Mucosa of descending colon (tissue), 3 donors: ENCODE measurements around the gene KRTAP4-11. TPM values are rescaled to one million over a fixed set of nuclear protein-coding genes. Genes with fewer than 3 reads are reported as not detected.
"Not testable (repeated sequence)": the region's sequence is repeated elsewhere in the genome, so short reads cannot be mapped to it uniquely, and the experiment has no call there.

Experiments
- ATAC-seq: fragments of 200-7000 bp; cut with Tn5 transposase; one replicate; pipeline ENCODE4 v1.9.1; 2020; ENCODE audit warnings: mild to moderate bottlenecking, moderate library complexity
- DNase-seq, 3 donors: peaks; one replicate each; pipeline ENCODE4 v3.0.0-alpha.2; 2020
- H3K36me3 ChIP-seq: fragments of 200-600 bp; one replicate; pipeline ENCODE4 v1.8.0; 2021; ENCODE audit warnings: low read depth, mild to moderate bottlenecking
- H3K4me1 ChIP-seq: fragments of 200-600 bp; one replicate; pipeline ENCODE4 v1.8.0; 2021; ENCODE audit warnings: low read depth, mild to moderate bottlenecking
- H3K4me3 ChIP-seq: fragments of 200-600 bp; one replicate; pipeline ENCODE4 v1.8.0; 2021; ENCODE audit warnings: mild to moderate bottlenecking
- H3K9me3 ChIP-seq: fragments of 200-600 bp; one replicate; pipeline ENCODE4 v1.8.0; 2021; ENCODE audit warnings: mild to moderate bottlenecking
- intact Hi-C, 2 donors: fragments of 100-400 bp; cut with DNase I in 1 of 2; cut with micrococcal nuclease in 1 of 2; formaldehyde crosslinking; loops; one replicate each; pipeline versions ENCODE4 v1.11.0 to v1.11.1; 2022; cut with DNase I, micrococcal nuclease
- total RNA-seq, 3 donors: library from RNA; stranded (reverse); fragmentation: NEBNext Ultra II Directional in 2 of 3; extraction: Animal tissue kit (Norgen Biotek cat#: 25700) in 2 of 3; gene quantifications; one replicate each; pipeline versions ENCODE4 v1.2.1 to v1.2.4, GENCODE V29; 2021 to 2023
- TF ChIP-seq, protein P1 (sequence below): fragments of 200-600 bp; IDR thresholded peaks from one replicate; pipeline ENCODE4 v1.8.0; 2022; ENCODE audit warnings: antibody characterized with exemption, mild to moderate bottlenecking
- donor health status: DM: no; HTN: no; CAD: no; lungs with moderate emphysema.
- donor health status: DM: no; HTN: no; CAD: no.
- donor health status: DM: no; HTN: yes; CAD: no.

The KRTAP4-11 gene
- total RNA-seq, 3 donors from 2014 or later: not detected

DNA sequence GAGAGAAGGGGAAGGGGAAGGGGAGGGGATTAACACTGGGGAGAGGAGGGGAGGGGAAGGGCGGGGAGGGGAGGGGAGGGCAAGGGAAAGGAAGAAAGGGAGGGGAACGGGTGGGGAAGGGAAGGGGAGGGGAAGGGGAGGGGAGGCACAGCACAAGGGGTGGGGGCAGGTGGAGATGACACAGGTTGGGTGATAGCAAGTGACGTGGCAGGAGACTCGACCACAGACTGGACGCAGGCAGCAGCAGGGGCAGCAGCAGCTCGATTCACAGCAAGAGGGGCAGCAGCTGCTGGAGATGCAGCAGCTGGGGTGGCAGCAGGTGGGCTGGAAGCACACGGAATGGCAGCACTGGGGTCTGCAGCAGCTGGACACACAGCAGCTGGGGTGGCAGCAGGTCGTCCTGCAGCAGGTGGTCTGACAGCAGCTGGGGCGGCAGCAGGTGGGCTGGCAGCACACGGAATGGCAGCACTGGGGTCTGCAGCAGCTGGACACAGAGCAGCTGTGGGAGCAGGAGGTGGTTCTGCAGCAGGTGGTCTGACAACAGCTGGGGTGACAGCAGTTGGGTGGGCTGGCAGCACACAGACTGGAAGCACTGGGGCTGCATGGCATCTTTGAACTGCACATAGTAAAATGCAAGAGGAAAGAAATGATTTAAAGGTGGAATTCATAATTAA lies 16.4 kb downstream of the KRTAP4-11 start, which contains the start of gene KRTAP4-16:
KRTAP4-16 (minus strand) TSS at position 624 of the 674 bp plus-strand sequence; CDS start at position 624, 0 bp downstream.
- Histone ChIP-seq H3K36me3 (no peaks in the 10 kb centered on the region), H3K4me1 (no peaks in the 10 kb centered on the region), H3K4me3 (no peak within 1 kb of the TSS), H3K9me3 (no peaks in the 10 kb centered on the region)
- DNase-seq: no peak
- TF ChIP-seq, protein P1, sequence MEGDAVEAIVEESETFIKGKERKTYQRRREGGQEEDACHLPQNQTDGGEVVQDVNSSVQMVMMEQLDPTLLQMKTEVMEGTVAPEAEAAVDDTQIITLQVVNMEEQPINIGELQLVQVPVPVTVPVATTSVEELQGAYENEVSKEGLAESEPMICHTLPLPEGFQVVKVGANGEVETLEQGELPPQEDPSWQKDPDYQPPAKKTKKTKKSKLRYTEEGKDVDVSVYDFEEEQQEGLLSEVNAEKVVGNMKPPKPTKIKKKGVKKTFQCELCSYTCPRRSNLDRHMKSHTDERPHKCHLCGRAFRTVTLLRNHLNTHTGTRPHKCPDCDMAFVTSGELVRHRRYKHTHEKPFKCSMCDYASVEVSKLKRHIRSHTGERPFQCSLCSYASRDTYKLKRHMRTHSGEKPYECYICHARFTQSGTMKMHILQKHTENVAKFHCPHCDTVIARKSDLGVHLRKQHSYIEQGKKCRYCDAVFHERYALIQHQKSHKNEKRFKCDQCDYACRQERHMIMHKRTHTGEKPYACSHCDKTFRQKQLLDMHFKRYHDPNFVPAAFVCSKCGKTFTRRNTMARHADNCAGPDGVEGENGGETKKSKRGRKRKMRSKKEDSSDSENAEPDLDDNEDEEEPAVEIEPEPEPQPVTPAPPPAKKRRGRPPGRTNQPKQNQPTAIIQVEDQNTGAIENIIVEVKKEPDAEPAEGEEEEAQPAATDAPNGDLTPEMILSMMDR: no peak
- ATAC-seq: no peak
- intact Hi-C loops: no loop called here

DNA sequence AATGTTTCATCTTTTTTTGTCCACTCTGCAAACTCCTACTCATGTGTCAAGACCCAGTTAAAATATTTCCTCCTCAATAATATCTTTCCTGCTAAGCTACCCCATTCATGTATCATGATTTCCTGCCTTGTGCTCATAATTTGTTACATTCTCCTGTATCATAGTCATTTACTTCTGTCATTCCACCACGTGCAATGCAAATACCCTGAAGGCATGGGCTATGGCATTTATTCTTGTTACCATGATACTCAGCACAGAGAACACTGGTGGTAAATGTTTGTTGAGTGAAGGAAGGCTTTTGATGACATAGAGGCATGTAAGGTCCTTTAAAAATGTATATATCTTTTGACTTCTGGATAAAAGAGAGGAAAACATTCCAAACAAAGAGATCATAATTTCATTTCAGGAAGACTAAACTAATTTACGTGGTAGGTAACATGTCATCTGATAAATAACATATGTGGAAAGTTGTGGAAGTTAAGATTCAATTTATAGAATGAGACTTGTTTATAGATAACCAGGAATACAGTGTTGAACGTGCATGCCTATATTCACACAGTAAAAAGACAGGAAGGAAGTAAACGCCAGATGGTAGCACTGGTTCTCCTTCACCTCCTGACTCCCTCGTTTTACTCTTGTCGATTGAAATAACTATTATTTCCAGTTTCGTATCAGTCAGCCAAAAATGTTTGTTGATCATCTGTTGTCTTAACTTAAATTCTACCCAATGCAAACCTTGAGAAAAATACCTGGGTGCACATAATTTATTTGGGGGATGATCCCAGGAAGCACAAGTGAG lies 18.3 kb downstream of the KRTAP4-11 start:
- intact Hi-C loops, DNase-seq, H3K36me3 ChIP-seq, H3K9me3 ChIP-seq, ATAC-seq, H3K4me3 ChIP-seq, H3K4me1 ChIP-seq: not testable (repeated sequence)

DNA sequence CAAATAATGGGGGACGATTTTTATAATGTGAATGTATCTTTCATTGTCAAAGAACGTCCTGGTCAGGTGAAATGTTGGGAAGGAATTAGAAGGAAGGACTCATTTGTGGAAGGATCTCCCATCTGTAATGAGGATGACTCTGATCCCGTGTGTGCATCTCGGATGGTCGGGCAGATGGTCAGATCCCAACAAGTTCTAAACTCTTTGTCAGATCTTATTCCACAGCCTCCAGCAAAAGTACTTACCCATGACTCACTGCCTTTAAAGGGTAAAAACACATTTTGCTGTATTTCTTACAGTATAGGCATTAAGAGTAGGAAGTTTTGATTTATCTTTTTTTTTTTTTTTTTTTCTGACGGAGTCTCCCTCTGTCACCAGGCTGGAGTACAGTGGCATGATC lies 19.7 kb downstream of the KRTAP4-11 start:
- Histone ChIP-seq H3K36me3 (no peaks in the 10 kb centered on the region), H3K4me1 (no peaks in the 10 kb centered on the region), H3K4me3 (no peak overlapping the region), H3K9me3 (no peaks in the 10 kb centered on the region)
- DNase-seq (no peak), ATAC-seq (no peak)
- intact Hi-C loops: no loop called here
- TF ChIP-seq, protein P1: no peak

DNA sequence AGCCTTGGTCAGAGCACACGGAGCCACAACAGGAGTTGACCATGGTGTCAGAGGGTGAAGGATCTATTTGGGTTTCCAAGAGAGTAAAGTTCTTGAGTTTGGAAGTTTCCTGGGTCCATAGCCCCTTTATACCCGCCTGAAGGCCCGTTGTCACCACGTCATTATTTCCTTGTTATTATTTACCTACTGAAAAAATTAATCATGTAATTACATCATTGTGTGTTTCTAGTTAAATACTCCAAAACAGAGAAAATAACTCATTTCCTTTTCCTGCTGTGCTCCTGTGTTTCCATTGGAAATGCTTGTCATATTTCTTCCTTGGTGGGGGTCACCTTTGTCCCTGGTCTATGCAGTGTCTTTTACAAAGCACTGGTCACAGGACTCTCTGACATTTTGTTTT lies 20.1 kb downstream of the KRTAP4-11 start, which contains the start of gene KRTAP4-8:
KRTAP4-8 (minus strand) TSS at position 101 of the 400 bp plus-strand sequence; CDS start at position 43, 58 bp downstream.
- ATAC-seq: no peak
- Histone ChIP-seq H3K4me1 (no peaks in the 10 kb centered on the region), H3K9me3 (no peaks in the 10 kb centered on the region), H3K4me3 (no peak within 1 kb of the TSS), H3K36me3 (no peaks in the 10 kb centered on the region)
- intact Hi-C loops: no loop called here
- DNase-seq: no peak
- TF ChIP-seq, protein P1: no peak

DNA sequence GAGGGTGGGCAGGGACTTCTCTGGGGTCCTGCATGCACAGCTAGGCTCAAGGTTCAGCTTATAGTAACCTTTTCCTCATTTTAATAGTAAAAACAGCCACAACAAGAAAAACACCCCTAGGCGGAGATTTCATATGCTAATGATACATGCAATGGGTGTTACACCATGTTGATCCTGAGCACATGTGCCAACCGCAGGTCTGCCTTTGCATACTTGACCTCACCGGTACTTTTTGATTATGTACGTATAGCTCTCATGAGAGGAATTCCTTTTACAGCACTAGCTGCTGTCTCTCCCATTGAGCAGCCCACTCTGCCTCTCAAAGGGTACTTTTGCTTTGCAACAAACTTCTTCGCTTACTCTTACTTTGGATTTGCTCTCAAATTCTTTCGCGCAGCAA lies 22.1 kb downstream of the KRTAP4-11 start:
- H3K4me1 ChIP-seq: no peaks in the 10 kb centered on the region
- no peaks in the 10 kb centered on the region for H3K36me3 ChIP-seq
- ATAC-seq: no peak
- no peaks in the 10 kb centered on the region for H3K9me3 ChIP-seq
- DNase-seq: no peak
- intact Hi-C loops: no loop called here
- H3K4me3 ChIP-seq: no peak overlapping the region
- TF ChIP-seq, protein P1: no peak

DNA sequence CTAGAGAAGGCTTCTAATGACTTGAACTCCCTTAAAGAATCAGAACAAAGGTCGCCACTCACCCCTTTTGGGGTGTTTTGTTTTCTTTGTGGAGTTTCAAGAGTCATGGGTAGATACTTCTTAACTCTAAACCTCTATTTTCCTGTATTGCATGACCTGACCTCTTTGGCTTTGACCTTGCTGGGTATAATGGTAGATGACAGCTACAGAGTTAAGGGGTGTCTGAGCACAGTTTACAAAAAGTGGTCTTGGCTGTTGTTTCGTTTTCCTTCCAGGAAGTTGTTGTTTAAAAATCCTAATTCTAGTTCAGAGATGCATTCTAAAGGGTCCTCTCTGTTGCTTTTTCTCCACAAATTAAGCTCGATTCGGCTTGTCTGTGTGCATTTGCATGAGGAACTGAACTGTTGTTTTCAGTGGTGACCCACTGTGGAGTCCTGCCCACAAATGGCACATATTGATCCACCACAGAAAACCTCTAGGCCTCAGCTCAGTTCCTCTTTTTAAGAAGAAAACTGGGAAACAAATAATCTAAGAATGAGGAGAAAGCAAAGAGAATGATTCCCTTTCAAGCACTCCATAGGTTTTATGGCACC lies 29.3 kb downstream of the KRTAP4-11 start:
- ATAC-seq, H3K4me1 ChIP-seq, H3K4me3 ChIP-seq, H3K36me3 ChIP-seq, intact Hi-C loops, DNase-seq, H3K9me3 ChIP-seq: not testable (repeated sequence)

DNA sequence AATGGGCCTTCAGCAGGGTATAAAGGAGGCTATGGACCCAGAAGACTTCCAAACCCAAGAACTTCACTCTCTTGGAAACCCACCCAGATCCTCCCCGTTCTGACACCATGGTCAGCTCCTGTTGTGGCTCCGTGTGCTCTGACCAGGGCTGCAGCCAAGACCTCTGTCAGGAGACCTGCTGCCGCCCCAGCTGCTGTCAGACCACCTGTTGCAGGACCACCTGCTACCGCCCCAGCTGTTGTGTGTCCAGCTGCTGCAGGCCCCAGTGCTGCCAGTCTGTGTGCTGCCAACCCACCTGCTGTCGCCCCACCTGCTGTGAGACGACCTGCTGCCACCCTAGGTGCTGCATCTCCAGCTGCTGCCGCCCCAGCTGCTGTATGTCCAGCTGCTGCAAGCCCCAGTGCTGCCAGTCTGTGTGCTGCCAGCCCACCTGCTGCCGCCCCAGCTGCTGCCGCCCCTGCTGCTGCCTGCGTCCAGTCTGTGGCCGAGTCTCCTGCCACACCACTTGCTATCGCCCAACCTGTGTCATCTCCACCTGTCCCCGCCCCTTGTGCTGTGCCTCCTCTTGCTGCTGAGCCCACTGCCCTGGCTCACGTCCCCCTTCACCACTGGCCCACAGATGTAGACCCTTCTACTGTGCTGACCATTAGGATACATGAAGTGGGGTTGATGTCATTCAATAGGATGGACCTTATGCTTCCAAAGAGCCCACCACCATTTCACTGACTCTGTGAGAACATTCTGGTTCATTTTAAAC lies 33.9 kb downstream of the KRTAP4-11 start, which contains the start of gene KRTAP4-7:
KRTAP4-7 (plus strand) TSS at position 51 of the 757 bp plus-strand sequence; CDS start at position 108, 57 bp downstream.
- H3K36me3 ChIP-seq, ATAC-seq, DNase-seq, H3K4me3 ChIP-seq, H3K4me1 ChIP-seq, H3K9me3 ChIP-seq, intact Hi-C loops: not testable (repeated sequence)

DNA sequence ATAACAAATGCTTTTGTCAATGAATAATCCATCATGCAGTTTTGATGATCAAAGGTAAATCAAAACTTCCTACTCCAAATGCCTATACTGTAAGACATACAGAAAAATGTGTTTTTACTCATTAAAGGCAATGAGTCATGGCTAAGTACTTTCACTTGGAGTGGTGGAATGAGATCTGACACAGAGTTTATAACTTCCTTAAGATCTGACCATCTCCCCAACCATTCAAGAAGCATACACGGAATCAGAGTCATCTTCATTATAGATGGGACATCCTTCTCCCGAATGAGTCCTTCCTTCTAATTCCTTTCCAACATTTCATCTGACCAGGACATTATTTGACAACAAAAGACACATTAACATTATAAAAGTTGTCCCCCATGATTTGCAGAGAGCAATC lies 34.7 kb downstream of the KRTAP4-11 start:
- H3K4me1 ChIP-seq, H3K4me3 ChIP-seq, H3K9me3 ChIP-seq, ATAC-seq, H3K36me3 ChIP-seq, intact Hi-C loops, DNase-seq: not testable (repeated sequence)
